GM12878 (cell line): Measurements from ENCODE around the gene PRELID2. TPM values are rescaled to one million over a fixed set of nuclear protein-coding genes. Genes with fewer than 3 reads are reported as not detected.

ENCODE experiments used
- ATAC-seq: fragments of 200-7000 bp; cut with Tn5 transposase; 3 replicates; pipeline ENCODE4 v1.9.1; 2020; ENCODE audit warnings: mild to moderate bottlenecking, moderate library complexity
- BruUV-seq: library from RNA; stranded (reverse); fragments of 400-500 nt; replicated peaks from 2 replicates; lab custom pipeline; 2021; lab: Mats Ljungman, UMichigan
- CTCF ChIA-PET: fragments of 300-600 bp; sonication (Branson Sonifier 250); formaldehyde crosslinking; extraction: SDS; loops from one replicate; lab custom pipeline; 2021; ENCODE audit warnings: inconsistent platforms; lab: Yijun Ruan, JAX
- POLR2A ChIA-PET: fragments of 350-600 bp; formaldehyde crosslinking; extraction: SDS; loops from one replicate; lab custom pipeline; 2021; ENCODE audit warnings: inconsistent platforms; lab: Charles Lee
- RAD21 ChIA-PET: fragments of 300-600 bp; sonication (Branson Sonifier 250); formaldehyde crosslinking; loops from one replicate; lab custom pipeline; 2023; ENCODE audit warnings: antibody characterized with exemption; ENCODE audit not compliant: unreplicated experiment; lab: Charles Lee
- SMC1A ChIA-PET: fragments of 300-600 bp; sonication (Branson Sonifier 250); formaldehyde crosslinking; loops from one replicate; lab custom pipeline; 2023; ENCODE audit not compliant: unreplicated experiment, uncharacterized antibody; lab: Charles Lee
- DNase-seq: peaks from one replicate; pipeline ENCODE4 v3.0.0-alpha.2; 2011; ENCODE audit warnings: low read depth, low spot score
- FAIRE-seq: peaks from 3 replicates; lab custom pipeline; 2011; peaks lifted over from hg19 to GRCh38; lab: Jason Lieb, UNC
- H2AFZ ChIP-seq: 2 replicates; pipeline ENCODE4 v1.6.0; 2011; ENCODE audit warnings: low read depth, low read length, control low read depth; ENCODE audit not compliant: control insufficient read depth
- H3K27ac ChIP-seq: 2 replicates; pipeline ENCODE4 v1.5.1; 2011; ENCODE audit warnings: control low read depth; ENCODE audit not compliant: control insufficient read depth, insufficient read depth
- H3K27me3 ChIP-seq, 2 experiments: replicated peaks in 1 of 2; 2 replicates each; pipeline versions ENCODE4 v1.6.0 to v1.6.1; 2011; ENCODE audit warnings: low read length in 1 of 2; ENCODE audit not compliant: control insufficient read depth in 2 of 2, insufficient read depth in 2 of 2
- H3K36me3 ChIP-seq, 2 experiments: 2 replicates each; pipeline ENCODE4 v1.5.1; 2011; ENCODE audit warnings: low read length in 1 of 2; ENCODE audit not compliant: control insufficient read depth in 2 of 2, insufficient read depth in 2 of 2
- H3K4me1 ChIP-seq: 2 replicates; pipeline ENCODE4 v1.6.1; 2011; ENCODE audit warnings: mild to moderate bottlenecking, low read length, moderate library complexity, mixed read lengths; ENCODE audit not compliant: control insufficient read depth, insufficient read depth
- H3K4me2 ChIP-seq: 2 replicates; pipeline ENCODE4 v1.6.0; 2011; ENCODE audit warnings: control low read depth; ENCODE audit not compliant: control insufficient read depth, insufficient read depth
- H3K4me3 ChIP-seq: fragments of 200-600 bp; sonication (generic); 2 replicates; pipeline ENCODE4 v1.5.1; 2016
- H3K79me2 ChIP-seq: 2 replicates; pipeline ENCODE4 v1.6.0; 2011; ENCODE audit warnings: low read length; ENCODE audit not compliant: control insufficient read depth, insufficient read depth
- H3K9ac ChIP-seq: 2 replicates; pipeline ENCODE4 v1.8.0; 2011; ENCODE audit warnings: low read length, control low read depth, mixed read lengths; ENCODE audit not compliant: control insufficient read depth, insufficient read depth
- H3K9me3 ChIP-seq: replicated peaks from 3 replicates; pipeline ENCODE4 v1.5.1; 2011; ENCODE audit warnings: mild to moderate bottlenecking, low read length; ENCODE audit not compliant: control insufficient read depth, insufficient read depth
- H4K20me1 ChIP-seq: 2 replicates; pipeline ENCODE4 v1.6.0; 2011; ENCODE audit not compliant: control insufficient read depth, insufficient read depth
- CEBPB ChIP-seq, 2 experiments: fragments of 150-350 bp in 1 of 2; IDR thresholded peaks; 2 replicates each; pipeline ENCODE4 v1.6.1; 2012 to 2014; ENCODE audit warnings: low read depth in 2 of 2, low read length in 2 of 2, borderline replicate concordance in 1 of 2, inconsistent platforms in 1 of 2
- CHD4 ChIP-seq: fragments of 200-600 bp; sonication (generic); IDR thresholded peaks from 2 replicates; pipeline ENCODE4 v1.6.1; 2016; ENCODE audit warnings: mild to moderate bottlenecking
- FOXM1 ChIP-seq: IDR thresholded peaks from 2 replicates; pipeline ENCODE4 v1.6.1; 2012; ENCODE audit warnings: low read depth, mild to moderate bottlenecking, inconsistent platforms, low read length, moderate library complexity
- GATAD2B ChIP-seq: fragments of 450-650 bp; conservative IDR thresholded peaks from 2 replicates; pipeline ENCODE4 v1.6.1; 2017; ENCODE audit warnings: low read depth, mild to moderate bottlenecking, moderate library complexity
- KAT2A ChIP-seq: conservative IDR thresholded peaks from 2 replicates; pipeline ENCODE4 v1.6.1; 2011; ENCODE audit warnings: low read depth, low read length; ENCODE audit not compliant: control insufficient read depth
- MYC ChIP-seq: IDR thresholded peaks from 2 replicates; pipeline ENCODE4 v1.6.1; 2011; ENCODE audit warnings: mild to moderate bottlenecking, low read length, moderate library complexity, inconsistent platforms; ENCODE audit not compliant: insufficient read depth, insufficient replicate concordance, insufficient read length, severe bottlenecking
- NBN ChIP-seq: fragments of 450-650 bp; IDR thresholded peaks from 2 replicates; pipeline ENCODE4 v1.6.1; 2016
- PAX8 ChIP-seq: fragments of 450-650 bp; IDR thresholded peaks from 2 replicates; pipeline ENCODE4 v1.6.1; 2017; ENCODE audit warnings: mild to moderate bottlenecking, moderate library complexity
- RUNX3 ChIP-seq: IDR thresholded peaks from 2 replicates; pipeline ENCODE4 v1.6.1; 2012; ENCODE audit warnings: low read length, inconsistent platforms
- STAT3 ChIP-seq: IDR thresholded peaks from 2 replicates; pipeline ENCODE4 v1.6.1; 2011; ENCODE audit warnings: low read depth, low read length, improper control_type of control experiment
- TCF3 ChIP-seq: IDR thresholded peaks from 2 replicates; pipeline ENCODE4 v1.6.1; 2012; ENCODE audit warnings: low read depth, mild to moderate bottlenecking, low read length, borderline replicate concordance; ENCODE audit not compliant: insufficient read depth
- TCF7 ChIP-seq: IDR thresholded peaks from 2 replicates; pipeline ENCODE4 v1.6.1; 2014; ENCODE audit warnings: antibody characterized with exemption, borderline replicate concordance
- ZBTB11 ChIP-seq: fragments of 450-650 bp; formaldehyde crosslinking; IDR thresholded peaks from 2 replicates; pipeline ENCODE4 v1.5.0; 2022; ENCODE audit warnings: mild to moderate bottlenecking, missing genetic modification characterization
- ZBTB40 ChIP-seq: fragments of 450-650 bp; IDR thresholded peaks from 2 replicates; pipeline ENCODE4 v1.6.1; 2016; ENCODE audit warnings: mild to moderate bottlenecking, moderate library complexity, borderline replicate concordance
- ZNF217 ChIP-seq: fragments of 450-650 bp; IDR thresholded peaks from 2 replicates; pipeline ENCODE4 v1.6.1; 2017; ENCODE audit warnings: antibody characterized with exemption, mild to moderate bottlenecking
- WGBS: methylation state at CpG from one replicate; pipeline ENCODE4 v1.1.6; 2016; ENCODE audit warnings: low lambda C conversion rate; ENCODE audit not compliant: insufficient replicate concordance, insufficient coverage; ENCODE audit errors: missing lambda C conversion rate; 5-methylcytosine and 5-hydroxymethylcytosine counted together
- in situ Hi-C: fragments of 300-500 bp; cut with MboI; formaldehyde crosslinking; loops from 9 replicates; pipeline ENCODE4 v1.14.3; 2018; ENCODE audit warnings: mixed read lengths
- intact Hi-C: fragments of 100-400 bp; cut with micrococcal nuclease; formaldehyde crosslinking; loops from one replicate; pipeline ENCODE4 v1.14.2; 2022; ENCODE audit not compliant: unreplicated experiment
- polyA plus RNA-seq, 11 experiments: library from polyadenylated mRNA; depleted of rRNA in 4 of 11; unstranded in 6 of 11; stranded (reverse) in 5 of 11; fragments of >200 nt; fragmentation: Nextera tagmentation in 4 of 11; fragmentation: Illumina TruSeq in 1 of 11; extraction: Ambion mirVana in 4 of 11; extraction: Trizol in 1 of 11; gene quantifications; 1 replicate in 1 of 11; 2 replicates in 10 of 11; pipeline versions ENCODE4 v1.2.1 to v1.2.3, GENCODE V29; 2011 to 2016; ENCODE audit warnings: inconsistent platforms in 2 of 11, missing spikeins in 2 of 11, low read depth in 1 of 11
- total RNA-seq, 4 experiments: library from RNA; depleted of rRNA in 3 of 4; stranded (reverse); fragments of >200 nt in 3 of 4; fragmentation: Illumina TruSeq in 1 of 4; extraction: Trizol in 1 of 4; gene quantifications; 2 replicates each; pipeline versions ENCODE4 v1.2.1 to v1.2.3, GENCODE V29; 2013 to 2021

Gene PRELID2
- total and polyA plus RNA-seq, 10 of the 15 experiments (the other 5 are each of a cell fraction or from before 2014, with no cell fraction given) = 0.07 to 0.31 (median 0.13) TPM; not detected in 5

- BruUV-seq = no TSS peak
- H3K4me2 ChIP-seq = no peak overlapping the region
- RAD21 ChIA-PET = no interaction called here
- 40% methylated on average over 3 of the region's 3 CpGs for WGBS
- SMC1A ChIA-PET = interaction anchor here (1.6 kb wide), 1 partner anchor 14 kb away, joined by 4 read pairs; no protein-coding TSS in a partner anchor
- no peaks in the 10 kb centered on the region for H3K36me3 ChIP-seq
- no peaks in the 10 kb centered on the region; the same call in 1 of the 2 replicates for H4K20me1 ChIP-seq
- no peaks in the 10 kb centered on the region for H3K9me3 ChIP-seq
- DNase-seq (no peak), FAIRE-seq (no peak), ATAC-seq (no peak)
- no peak overlapping the region for H2AFZ ChIP-seq
- H3K27me3 ChIP-seq = no peaks in the 10 kb centered on the region; a peak in 1 of 4 replicates
- TF ChIP-seq PAX8 (no peak), CEBPB (IDR thresholded peaks at IDR 0.05; ENCODE audit: borderline replicate concordance in 1 of 2, low read depth in 2 of 2, low read length in 2 of 2) (no peak), KAT2A (no peak), RUNX3 (no peak), ZNF217 (no peak), ZBTB40 (no peak), NBN (no peak), FOXM1 (no peak), TCF3 (no peak), GATAD2B (no peak), ZBTB11 (CRISPR knock-in tag) (no peak), MYC (no peak), CHD4 (no peak), STAT3 (no peak), TCF7 (no peak)
- in situ Hi-C loops = no loop called here
- CTCF ChIA-PET = interaction anchor here (1.5 kb wide), 1 partner anchor 30 kb away, joined by 5 read pairs; no protein-coding TSS in a partner anchor
- H3K9ac ChIP-seq = no peak overlapping the region
- no peak overlapping the region for H3K27ac ChIP-seq
- H3K4me1 ChIP-seq = no peaks in the 10 kb centered on the region
- intact Hi-C loops = no loop called here
- no peak overlapping the region for H3K4me3 ChIP-seq
- POLR2A ChIA-PET = interaction anchor here (0.5 kb wide), 1 partner anchor 710 kb away, joined by 4 read pairs; no protein-coding TSS in a partner anchor
- no peaks in the 10 kb centered on the region for H3K79me2 ChIP-seq
Measured at GRCh38 chr5:145711417-145711816, 123.7 kb downstream of the PRELID2 start.
